HTR-8/SVneo (cell line): ENCODE measurements around the gene KLLN.
"Not testable (repeated sequence)": the region's sequence is repeated elsewhere in the genome, so short reads cannot be mapped to it uniquely, and the experiment has no call there.

Source experiments
- DNase-seq: peaks from one replicate; pipeline ENCODE4 v3.0.0; 2011; ENCODE audit warnings: low spot score, mixed read lengths; ENCODE audit not compliant: insufficient read length
- FAIRE-seq: peaks from 2 replicates; lab custom pipeline; 2011; peaks lifted over from hg19 to GRCh38; lab: Jason Lieb, UNC

The KLLN gene

DNA sequence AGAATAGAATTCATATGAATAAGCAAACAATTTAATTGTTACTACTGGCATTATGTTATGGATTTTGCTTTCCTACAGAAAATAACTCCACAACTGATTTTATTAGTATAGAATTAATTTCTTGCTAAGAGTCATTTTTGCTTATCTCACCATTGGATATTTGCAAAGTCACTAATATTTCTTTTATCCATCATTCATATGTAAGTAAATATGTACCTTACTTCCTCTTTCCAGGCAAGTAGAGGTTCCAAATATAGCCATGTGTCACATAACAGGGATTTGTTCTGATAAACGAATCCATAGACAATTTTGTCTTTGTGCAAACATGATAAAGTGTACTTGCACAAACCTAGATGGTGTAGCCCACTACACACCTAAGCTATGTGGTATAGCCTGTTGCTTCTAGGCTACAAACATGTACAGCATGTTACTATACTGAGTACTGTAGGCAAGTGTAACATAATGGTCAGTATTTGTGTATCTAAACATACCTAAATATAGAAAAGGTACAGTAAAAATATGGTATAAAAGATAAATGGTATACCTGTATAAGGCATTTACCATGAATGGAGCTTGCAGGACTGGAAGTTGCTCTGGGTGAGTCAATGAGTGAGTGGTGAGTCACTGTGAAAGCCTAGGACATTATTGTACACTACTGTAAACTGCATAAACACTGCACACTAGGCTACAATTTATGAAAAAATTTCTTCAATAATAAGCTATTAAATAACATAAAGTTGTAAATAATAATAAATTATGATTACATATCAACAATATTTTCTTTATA, 18.3 kb downstream of the KLLN start:
- no peak for DNase-seq
- no peak for FAIRE-seq

DNA sequence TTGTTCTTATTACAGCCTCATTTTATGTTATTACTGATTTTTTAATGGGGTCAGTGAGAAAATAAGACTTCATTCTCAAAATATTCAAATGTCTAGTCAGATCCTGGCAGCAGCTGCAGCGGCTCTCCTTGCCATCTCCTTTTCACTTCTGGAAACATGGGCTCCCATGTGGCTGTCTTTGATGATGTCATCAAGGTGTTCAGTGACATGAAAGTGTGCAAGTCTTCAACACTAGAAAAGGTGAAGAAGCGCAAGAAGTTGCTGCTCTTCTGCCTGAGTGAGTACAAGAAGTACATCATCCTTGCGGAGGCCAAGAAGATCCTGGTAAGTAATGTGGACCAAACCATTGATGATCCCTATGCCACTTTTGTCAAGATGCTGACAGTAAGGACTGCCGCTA, 19.6 kb downstream of the KLLN start:
- FAIRE-seq (no peak), DNase-seq (no peak)

DNA sequence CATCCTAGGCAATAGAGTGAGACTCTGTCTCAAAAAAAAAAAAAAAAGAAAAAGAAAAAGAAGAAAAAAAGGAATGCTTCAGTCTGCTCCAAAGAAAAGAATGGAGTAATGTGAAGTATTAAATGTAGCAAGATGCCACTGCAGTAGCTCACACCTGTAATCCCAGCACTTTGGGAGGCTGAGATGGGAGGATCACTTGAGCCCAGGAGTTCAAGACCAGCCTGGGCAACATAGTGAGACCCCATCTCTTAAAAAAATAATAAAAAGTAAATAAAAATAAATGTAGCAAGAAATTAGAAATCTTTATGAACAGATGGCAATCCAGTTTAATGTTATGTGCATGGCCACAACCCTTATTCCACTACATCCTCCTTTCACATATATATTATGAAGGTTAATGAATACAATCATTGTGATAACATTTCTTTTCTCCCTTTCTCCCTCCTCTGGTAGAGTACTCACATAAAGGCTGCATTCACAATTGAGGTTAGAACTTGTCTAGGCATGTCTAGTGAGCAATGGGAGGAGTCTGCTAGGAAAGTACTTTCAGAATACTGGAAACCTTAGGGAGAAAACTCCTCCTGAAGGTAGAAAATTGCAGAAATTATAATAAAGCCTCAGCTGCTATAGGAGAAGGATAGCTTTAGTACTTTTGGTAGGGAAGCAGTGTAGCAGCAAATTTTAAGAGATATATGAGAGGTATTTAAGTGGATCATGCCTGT, 20.4 kb downstream of the KLLN start:
- DNase-seq (peak; percentile 31), FAIRE-seq (no peak)

DNA sequence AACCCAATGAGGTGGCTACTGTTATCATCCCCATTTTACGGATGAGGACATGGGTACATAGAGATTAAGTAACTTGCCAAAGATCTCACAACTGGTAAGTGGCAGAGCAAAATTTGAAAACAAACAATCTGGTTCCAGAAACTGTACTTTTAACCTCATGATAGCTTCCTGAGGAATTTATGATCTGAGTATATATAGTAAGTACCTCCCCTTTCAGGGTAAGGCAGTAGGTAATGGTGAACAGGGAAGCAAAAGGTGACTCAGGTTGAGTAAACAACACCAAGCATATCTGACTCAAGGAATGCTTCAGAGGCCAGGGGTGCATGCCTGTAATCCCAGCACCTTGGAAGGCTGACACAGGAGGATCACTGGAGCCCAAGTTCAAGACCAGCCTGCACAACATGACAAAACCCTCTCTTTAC, 21.1 kb downstream of the KLLN start:
- no peak for FAIRE-seq
- no peak for DNase-seq

DNA sequence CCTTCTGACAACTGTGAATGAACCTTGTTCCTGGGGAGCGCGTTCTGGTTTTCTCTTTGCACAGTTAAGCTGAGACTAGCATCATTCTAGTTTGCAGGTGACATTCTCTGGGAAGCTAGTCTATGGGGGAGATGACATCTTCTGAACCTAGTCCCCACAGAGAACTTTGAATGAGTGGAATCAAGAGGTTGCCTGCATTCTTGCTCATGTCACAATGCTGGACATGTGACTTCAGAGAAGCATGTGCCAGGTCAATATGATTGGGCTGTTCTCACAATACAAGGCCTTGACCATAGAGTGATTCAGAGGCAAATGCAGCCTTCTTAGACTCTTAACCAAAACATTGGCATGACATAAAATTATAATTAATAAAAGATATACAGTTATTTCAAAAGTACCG, 22.1 kb downstream of the KLLN start:
- no peak for DNase-seq
- FAIRE-seq = no peak

DNA sequence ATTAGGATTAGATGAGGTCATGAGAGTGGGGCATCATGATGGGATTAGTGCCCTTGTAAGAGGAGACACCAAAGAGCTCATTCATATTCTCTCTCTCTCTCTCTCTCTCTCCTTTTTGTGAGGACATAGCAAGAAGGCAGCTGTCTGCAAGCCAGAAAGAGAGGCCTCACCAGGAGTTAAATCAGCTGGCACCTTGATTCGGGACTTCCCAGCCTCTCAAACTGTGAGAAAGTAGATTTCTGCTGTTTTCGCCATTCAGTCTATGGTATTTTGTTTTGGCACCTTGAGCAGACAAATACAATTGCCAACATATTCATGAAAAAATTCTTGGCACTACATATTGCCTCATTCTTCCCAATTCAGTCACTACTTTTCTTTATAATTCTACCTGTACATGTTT, 24.7 kb downstream of the KLLN start:
- no peak for DNase-seq
- FAIRE-seq = no peak

DNA sequence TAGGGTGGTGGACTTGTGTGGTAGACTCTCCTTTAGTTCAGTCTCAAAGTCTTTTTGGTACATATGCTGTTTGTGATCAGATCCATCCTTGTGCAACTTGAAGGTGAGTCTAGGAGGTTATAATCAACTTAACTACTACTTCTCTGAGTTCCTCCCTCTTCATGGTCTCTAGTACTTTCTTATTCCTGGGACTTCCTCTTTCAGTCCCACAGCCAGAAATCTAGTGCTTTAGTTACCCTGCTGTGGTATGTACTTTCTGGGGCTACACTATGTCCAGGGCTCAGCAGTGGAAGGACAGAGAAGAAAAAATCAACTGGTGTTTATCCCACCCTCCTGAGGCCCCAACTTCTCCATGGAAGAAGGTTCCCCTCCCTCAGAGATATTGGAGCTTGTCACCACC, 25.9 kb downstream of the KLLN start:
- no peak for DNase-seq
- no peak for FAIRE-seq

DNA sequence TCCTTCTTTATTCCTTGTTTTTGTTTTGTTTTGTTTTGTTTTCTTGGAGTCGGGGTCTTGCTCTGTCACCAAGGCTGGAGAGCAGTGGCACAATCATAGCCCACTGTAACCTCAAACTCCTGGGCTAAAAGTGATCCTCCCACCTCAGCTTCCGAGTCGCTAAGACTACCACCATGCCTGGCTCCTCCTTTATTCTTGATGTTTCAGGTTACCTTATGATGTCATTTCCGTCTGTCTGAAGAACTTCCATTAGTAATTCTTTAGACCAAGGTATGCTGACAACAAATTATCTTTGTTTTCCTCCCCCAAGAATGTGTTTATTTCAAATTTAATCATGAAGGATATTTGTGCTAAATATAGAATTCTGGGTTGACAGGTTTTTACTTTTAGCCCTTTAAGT, 27.2 kb downstream of the KLLN start:
- DNase-seq = no peak

DNA sequence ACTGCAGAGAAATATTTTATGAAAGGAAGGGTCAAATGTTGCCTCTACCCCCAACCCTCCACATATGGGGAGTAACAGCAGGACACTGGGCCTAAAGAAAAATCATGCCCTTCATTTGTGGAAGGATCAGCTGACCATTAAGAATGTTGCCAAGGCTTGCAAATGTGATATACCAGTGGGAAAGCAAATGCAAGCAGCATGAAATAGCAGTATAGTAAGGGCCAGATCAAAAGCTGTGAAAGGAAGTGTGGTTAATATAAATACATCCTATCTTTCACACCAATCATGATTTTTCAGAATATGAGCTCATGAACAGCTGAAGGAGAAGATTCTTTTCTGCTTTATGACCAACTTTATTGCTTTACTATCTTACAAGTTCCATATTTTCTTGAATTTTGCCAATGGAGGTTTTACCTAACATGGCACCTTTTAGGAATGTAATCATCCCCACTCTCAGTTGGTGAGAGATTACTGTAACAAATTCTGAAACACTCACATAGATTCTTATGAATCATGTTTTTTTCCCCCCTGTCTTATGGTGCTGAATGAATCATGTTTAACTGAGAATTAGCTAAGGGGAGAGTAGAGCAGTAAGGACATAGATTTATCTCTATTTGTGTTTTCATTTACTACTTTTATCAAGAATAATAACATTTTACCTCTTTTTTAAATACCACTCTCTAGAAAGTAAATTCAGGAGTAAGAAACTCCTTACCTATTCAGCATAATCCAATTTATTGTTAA, 33.2 kb downstream of the KLLN start:
- no peak for DNase-seq
- FAIRE-seq = no peak

More for the DNA sequence above, 27.2 kb downstream of the KLLN start:
- FAIRE-seq = no peak

DNA sequence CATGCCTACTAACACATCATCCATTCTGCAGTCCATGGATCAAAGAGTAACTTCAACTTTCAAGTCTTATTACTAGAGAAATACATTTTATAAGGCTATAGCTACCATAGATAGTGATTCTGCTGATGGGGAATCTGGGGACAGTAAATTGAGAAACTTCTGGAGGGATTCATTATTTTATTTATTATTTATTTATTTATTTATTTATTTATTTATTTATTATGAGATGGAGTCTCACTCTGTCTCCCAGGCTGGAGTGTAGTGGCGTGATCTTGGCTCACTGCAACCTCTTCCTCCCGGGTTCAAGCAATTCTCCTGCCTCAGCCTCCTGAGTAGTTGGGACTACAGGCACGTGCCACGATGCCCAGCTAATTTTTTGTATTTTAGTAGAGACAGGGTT, 34.3 kb downstream of the KLLN start:
- FAIRE-seq, DNase-seq: not testable (repeated sequence)

DNA sequence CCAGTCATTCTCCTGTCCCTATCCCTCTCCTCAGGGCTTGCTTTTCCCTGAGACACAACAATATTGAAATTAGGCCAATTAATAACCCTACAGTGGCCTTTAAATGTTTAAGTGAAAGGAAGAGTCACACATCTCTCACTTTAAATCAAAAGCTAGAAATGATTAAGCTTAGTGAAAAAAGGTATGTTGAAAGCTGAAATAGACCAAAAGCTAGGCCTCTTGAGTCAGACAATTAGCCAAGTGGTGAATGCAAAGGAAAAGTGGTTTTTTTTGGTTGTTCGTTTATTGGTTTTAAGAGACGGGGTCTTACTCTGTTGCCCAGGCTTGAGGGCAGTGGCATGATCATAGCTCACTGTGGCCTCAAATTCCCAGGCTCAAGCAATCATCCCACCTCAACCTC, 35.7 kb downstream of the KLLN start:
- DNase-seq (no peak), FAIRE-seq (no peak)

DNA sequence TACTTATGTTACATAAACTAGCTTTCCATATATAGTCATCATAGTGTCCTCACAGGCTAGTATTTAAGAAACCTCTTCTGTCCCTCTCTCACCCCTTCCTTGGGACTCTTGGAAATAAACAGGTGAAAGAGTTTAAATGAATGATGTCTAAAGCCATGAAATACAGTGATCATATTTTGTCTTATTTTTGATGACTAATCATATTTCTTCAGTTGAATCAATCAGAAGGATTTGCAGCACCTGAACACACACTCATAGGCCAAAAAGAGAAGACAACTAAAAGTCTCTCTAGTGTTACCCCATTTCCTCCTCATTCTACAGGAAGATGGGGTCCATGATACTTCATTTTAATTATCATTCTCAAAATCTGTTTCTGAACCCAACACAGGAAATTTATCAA, 36.7 kb downstream of the KLLN start:
- DNase-seq = no peak
- no peak for FAIRE-seq

DNA sequence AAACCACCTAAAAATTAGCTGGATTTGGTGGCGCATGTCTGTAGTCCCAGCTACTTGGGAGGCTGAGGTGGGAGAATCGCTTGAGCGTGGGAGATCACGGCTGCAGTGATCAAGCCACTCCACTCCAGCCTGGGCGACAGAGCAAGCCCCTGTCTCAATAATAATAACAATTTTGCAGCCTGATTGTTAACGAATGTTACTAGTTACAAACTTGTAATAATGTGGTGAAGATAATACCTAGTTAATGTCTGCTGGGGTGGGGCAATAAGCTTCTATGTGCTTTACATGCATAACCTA, 44.1 kb downstream of the KLLN start:
- DNase-seq (no peak), FAIRE-seq (no peak)

DNA sequence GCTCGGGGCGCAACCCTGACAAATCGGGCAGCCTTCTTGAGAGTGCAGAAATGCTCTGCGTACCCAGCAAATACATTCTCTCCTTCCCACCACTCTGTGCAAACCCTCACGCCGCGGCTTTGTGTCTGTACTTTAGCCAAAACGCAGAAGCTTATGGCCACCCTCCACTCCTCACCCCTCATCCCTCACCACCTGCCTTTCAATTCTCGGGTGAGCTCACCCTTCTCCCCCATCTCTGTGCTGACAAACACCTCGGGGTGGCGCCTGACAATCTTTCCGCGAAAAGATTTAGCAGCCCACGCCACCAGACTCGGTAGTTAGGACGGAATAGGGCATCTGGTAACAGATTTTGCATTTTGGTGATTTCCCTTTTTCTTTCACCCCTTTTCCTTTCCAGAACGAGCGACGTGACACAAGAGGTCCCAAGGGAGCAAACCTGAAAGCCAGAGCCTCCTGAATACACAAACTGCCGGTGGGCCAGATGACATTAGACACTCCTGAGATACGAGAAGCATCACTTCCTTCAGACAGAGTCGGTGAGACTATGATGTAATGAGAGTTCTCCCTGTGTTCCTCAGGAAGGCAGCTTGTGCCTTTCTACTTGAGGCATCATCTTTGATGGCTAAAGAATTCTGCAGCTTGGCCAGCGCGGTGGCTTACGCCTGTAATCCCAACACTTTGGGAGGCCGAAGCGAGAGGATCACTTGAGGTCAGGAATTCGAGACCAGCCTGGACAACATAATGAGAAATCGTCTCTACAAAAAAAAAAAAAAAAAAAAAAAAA, 44.6 kb downstream of the KLLN start:
- FAIRE-seq = peak; percentile 42
- peak; percentile 33 for DNase-seq

DNA sequence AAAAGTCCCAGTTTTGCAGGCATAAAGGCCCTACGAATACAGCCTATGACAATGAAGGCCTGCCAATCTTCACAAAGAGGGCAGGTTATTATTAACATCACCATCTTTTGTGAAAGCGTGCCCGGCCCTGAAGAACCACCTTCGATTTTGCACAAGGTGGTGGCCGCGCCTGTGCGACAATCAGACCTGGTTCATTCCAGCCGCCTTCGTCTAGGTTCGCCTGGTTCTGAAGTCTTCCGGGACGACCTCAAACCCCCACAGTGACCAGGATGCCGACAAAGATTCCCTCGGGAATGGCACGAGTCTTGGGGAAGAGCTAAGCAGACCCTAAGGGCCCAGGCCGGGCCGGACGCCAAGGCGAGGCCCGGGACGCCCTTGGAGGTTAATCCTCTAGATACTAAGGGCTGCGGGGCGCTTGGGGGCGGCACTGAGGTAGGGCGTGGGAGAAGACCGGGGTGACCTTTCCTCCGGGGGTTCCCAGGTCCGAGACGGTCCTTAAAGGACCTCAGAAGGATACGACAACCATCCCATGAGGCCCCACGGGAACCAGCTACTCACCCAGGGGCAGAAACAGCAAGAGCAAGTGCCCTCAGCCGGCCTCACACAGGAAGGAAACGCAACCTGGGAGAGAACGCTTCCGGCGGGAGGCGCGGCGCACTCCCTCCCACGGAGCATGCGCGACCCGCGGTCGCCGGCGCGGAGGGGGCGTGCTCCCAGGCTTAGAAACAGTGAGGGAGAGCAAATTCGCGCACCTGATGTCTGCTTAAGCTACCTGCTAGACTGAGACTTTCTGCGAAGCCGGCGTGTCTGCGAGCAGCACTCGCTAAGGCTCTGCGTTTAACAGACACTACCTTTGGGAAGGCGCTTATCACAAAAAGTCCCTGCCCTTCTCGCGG, 45.5 kb downstream of the KLLN start, which contains the start of gene ATAD1:
Gene ATAD1, minus strand, starts transcription at position 618 of the 896 bp plus-strand sequence. CDS start 3,627 bp downstream, outside the sequence.
- DNase-seq (peak; percentile 87), FAIRE-seq (peak; percentile 98)

DNA sequence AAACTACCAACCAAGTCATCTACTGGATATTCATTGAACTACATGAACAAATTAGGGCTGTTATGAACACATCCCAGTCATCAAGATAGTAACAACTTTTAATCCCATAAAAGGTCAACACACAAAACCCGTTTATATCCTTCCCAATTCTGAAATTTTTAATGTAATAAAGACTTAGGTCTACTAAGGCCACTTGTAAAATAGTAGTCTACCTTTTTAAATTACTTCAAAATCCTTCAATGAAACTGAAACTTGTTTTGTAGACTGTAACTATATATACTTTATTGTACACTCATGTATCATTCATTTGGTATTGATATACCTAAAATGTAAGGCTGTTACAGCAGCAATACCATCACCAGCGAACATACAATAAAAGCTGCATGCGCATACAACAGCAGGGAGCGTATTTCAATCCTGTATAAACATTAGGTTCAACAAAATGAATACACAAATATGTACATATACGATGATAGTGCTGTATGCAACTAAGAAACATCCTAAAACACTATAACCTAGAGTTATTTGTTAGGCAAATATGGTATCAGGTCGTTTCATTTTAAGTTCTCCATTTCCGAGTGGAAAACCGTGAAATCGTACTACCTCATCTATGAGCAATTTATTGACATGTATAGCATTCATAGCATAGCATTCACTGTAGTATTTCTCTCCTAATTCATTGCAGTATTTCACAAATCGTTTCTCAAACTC, 46.3 kb downstream of the KLLN start:
- no peak for FAIRE-seq
- no peak for DNase-seq

DNA sequence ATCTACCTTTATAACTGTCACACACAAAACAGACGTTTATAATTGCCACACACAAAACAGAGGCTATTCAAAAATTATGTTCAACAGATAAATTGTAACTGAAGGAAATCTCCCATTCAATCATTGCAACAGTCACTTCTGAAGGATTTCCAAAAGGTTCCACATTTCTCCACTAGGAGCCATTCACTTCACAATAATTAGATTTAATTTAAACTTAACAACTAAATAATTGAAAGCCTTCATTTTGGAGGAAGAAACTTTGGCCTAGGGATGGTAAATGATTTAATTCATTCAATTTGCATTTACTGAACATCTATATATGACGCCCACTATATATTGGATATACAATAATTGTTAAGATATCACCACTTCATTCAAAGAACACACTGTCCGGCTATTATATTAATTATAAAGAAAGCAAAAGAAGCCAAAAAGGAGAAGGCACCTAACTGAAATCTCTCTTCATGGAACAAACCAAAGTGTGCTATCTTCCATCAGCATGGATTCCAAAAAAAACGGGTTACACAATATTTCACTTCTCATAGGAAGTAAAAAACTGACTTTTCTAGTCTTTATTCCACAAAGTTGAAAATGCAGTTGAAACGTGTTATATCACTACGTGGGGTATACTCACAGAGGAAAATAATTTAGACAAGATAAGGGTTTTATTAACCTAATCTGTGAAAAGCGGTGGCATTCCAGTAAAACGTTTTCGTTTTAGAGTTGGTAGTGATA, 47.0 kb downstream of the KLLN start:
- FAIRE-seq (no peak), DNase-seq (no peak)
